K562 treated with DMSO at 1 percent for 24 hours (cell line): Measurements from ENCODE around the gene PHF5A. TPM values are rescaled to one million over a fixed set of nuclear protein-coding genes. Genes with fewer than 3 reads are reported as not detected.

ENCODE experiments used
- total RNA-seq: library from RNA; unstranded; fragments of 300-600 nt; gene quantifications from 2 replicates; pipeline ENCODE4 v1.2.3, GENCODE V29; 2022; ENCODE audit warnings: low read depth; ENCODE audit not compliant: insufficient read depth

The PHF5A gene
- 35.0 and 41.3 TPM in 2 replicates for total RNA-seq

GRCh38 chr22:41468381-41469217, at the start of gene PHF5A, which contains the start of gene ACO2:
Gene PHF5A, minus strand, starts transcription at chr22:41468692. Its CDS starts 39 bp downstream, at chr22:41468653.
Gene ACO2, plus strand, starts transcription at chr22:41469117. Its CDS starts 30 bp downstream, at chr22:41469147.

GRCh38 chr22:41446639-41447434, 21.7 kb downstream of the PHF5A start, which contains the start of gene TOB2:
Gene TOB2, minus strand, starts transcription at chr22:41446801. Its CDS starts 9,456 bp downstream, at chr22:41437345.

Other genes starting within 250 kb of the PHF5A start
- gene CHADL, start 227.8 kb downstream of the PHF5A start, total RNA-seq = not detected in 2 replicates
- gene RANGAP1, start 182.5 kb downstream of the PHF5A start, total RNA-seq = 149 TPM in 2 replicates
- 37.5 and 37.6 TPM in 2 replicates for gene ZC3H7B, start 167.2 kb downstream of the PHF5A start, total RNA-seq
- gene TEF, start 86.8 kb downstream of the PHF5A start, total RNA-seq = 0.74 and 1.2 TPM in 2 replicates
- gene TOB2, start 21.9 kb downstream of the PHF5A start, total RNA-seq = 18.8 and 19.0 TPM in 2 replicates
- gene ACO2, start 425 bp upstream of the PHF5A start, total RNA-seq = 108 and 112 TPM in 2 replicates
- gene POLR3H, start 75.8 kb upstream of the PHF5A start, total RNA-seq = 19.3 and 21.7 TPM in 2 replicates
- gene CSDC2, start 92.3 kb upstream of the PHF5A start, total RNA-seq = not detected in 2 replicates
- gene PMM1, start 121.1 kb upstream of the PHF5A start, total RNA-seq = 57.9 and 58.8 TPM in 2 replicates
- 17.4 and 18.9 TPM in 2 replicates for gene DESI1, start 152.4 kb upstream of the PHF5A start, total RNA-seq
- gene XRCC6, start 152.6 kb upstream of the PHF5A start, total RNA-seq = 245 and 259 TPM in 2 replicates
- gene SNU13, start 220.2 kb upstream of the PHF5A start, total RNA-seq = 92.7 and 97.7 TPM in 2 replicates
- 0.69 and 1.7 TPM in 2 replicates for gene MEI1, start 230.8 kb upstream of the PHF5A start, total RNA-seq